Measurements from ENCODE around the gene ECE1.

- TF ChIP-seq EZH2 (IDR thresholded peaks at IDR 0.05; ENCODE audit: low read depth, low read length, severe bottlenecking) (no peak), GTF2F1 (IDR thresholded peaks at IDR 0.05; ENCODE audit: borderline replicate concordance, low read depth, low read length) (no peak), POLR2A (IDR thresholded peaks at IDR 0.05; ENCODE audit: control extremely low read depth in 1 of 2, low read depth in 2 of 2, low read length in 2 of 2) (no peak), SRF (IDR thresholded peaks at IDR 0.05; ENCODE audit: low read depth, low read length) (no peak), POLR2AphosphoS5 (IDR thresholded peaks at IDR 0.05; ENCODE audit: low read depth, low read length) (no peak), BCL11A (IDR thresholded peaks at IDR 0.05; ENCODE audit: low read depth in 2 of 2, low read length in 2 of 2) (no peak)
Observed at GRCh38 chr1:21337928-21338572, 47.8 kb upstream of the ECE1 start.
